ENCODE results near the gene FALEC. TPM values are rescaled to one million over a fixed set of nuclear protein-coding genes. Genes with fewer than 3 reads are reported as not detected.

The FALEC gene
- total and polyA plus RNA-seq, 9 of the 15 experiments (the other 6 are each of a cell fraction or from before 2014, with no cell fraction given), result 0.15 to 1.8 (median 0.53) TPM; not detected in 5

- TF ChIP-seq EP400 (IDR thresholded peaks at IDR 0.05), result peak; percentile 36; the same call in 1 of the 2 replicates
- TF ChIP-seq, protein P1, sequence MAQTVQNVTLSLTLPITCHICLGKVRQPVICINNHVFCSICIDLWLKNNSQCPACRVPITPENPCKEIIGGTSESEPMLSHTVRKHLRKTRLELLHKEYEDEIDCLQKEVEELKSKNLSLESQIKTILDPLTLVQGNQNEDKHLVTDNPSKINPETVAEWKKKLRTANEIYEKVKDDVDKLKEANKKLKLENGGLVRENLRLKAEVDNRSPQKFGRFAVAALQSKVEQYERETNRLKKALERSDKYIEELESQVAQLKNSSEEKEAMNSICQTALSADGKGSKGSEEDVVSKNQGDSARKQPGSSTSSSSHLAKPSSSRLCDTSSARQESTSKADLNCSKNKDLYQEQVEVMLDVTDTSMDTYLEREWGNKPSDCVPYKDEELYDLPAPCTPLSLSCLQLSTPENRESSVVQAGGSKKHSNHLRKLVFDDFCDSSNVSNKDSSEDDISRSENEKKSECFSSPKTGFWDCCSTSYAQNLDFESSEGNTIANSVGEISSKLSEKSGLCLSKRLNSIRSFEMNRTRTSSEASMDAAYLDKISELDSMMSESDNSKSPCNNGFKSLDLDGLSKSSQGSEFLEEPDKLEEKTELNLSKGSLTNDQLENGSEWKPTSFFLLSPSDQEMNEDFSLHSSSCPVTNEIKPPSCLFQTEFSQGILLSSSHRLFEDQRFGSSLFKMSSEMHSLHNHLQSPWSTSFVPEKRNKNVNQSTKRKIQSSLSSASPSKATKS (CRISPR knock-in tag; IDR thresholded peaks at IDR 0.05), result no peak
- TF ChIP-seq, protein P2, sequence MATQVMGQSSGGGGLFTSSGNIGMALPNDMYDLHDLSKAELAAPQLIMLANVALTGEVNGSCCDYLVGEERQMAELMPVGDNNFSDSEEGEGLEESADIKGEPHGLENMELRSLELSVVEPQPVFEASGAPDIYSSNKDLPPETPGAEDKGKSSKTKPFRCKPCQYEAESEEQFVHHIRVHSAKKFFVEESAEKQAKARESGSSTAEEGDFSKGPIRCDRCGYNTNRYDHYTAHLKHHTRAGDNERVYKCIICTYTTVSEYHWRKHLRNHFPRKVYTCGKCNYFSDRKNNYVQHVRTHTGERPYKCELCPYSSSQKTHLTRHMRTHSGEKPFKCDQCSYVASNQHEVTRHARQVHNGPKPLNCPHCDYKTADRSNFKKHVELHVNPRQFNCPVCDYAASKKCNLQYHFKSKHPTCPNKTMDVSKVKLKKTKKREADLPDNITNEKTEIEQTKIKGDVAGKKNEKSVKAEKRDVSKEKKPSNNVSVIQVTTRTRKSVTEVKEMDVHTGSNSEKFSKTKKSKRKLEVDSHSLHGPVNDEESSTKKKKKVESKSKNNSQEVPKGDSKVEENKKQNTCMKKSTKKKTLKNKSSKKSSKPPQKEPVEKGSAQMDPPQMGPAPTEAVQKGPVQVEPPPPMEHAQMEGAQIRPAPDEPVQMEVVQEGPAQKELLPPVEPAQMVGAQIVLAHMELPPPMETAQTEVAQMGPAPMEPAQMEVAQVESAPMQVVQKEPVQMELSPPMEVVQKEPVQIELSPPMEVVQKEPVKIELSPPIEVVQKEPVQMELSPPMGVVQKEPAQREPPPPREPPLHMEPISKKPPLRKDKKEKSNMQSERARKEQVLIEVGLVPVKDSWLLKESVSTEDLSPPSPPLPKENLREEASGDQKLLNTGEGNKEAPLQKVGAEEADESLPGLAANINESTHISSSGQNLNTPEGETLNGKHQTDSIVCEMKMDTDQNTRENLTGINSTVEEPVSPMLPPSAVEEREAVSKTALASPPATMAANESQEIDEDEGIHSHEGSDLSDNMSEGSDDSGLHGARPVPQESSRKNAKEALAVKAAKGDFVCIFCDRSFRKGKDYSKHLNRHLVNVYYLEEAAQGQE (IDR thresholded peaks at IDR 0.05; ENCODE audit: borderline replicate concordance), result peak; percentile 60
- TF ChIP-seq, protein P2 (CRISPR knock-in tag; IDR thresholded peaks at IDR 0.05; ENCODE audit: low read depth), result no peak
- TF ChIP-seq USF1 (CRISPR knock-in tag; IDR thresholded peaks at IDR 0.05), result no peak
- TF ChIP-seq SUPT5H (IDR thresholded peaks at IDR 0.05), result peak; percentile 68
- TF ChIP-seq POLR2G (IDR thresholded peaks at IDR 0.05; ENCODE audit: low read depth, low read length), result no peak
- TF ChIP-seq ZNF408 (CRISPR knock-in tag; IDR thresholded peaks at IDR 0.05; ENCODE audit: low read depth), result no peak
- TF ChIP-seq ZBTB49 (CRISPR knock-in tag; IDR thresholded peaks at IDR 0.05; ENCODE audit: borderline replicate concordance), result no peak
- no peak for TF ChIP-seq NFIC (IDR thresholded peaks at IDR 0.05)
- TF ChIP-seq MCM7 (IDR thresholded peaks at IDR 0.05), result no peak
Measured at GRCh38 chr1:150552128-150552910, 36.8 kb downstream of the FALEC start (continued).

All from K562 (cell line).